ENCODE data around the gene SYT7.

Gene SYT7

DNA sequence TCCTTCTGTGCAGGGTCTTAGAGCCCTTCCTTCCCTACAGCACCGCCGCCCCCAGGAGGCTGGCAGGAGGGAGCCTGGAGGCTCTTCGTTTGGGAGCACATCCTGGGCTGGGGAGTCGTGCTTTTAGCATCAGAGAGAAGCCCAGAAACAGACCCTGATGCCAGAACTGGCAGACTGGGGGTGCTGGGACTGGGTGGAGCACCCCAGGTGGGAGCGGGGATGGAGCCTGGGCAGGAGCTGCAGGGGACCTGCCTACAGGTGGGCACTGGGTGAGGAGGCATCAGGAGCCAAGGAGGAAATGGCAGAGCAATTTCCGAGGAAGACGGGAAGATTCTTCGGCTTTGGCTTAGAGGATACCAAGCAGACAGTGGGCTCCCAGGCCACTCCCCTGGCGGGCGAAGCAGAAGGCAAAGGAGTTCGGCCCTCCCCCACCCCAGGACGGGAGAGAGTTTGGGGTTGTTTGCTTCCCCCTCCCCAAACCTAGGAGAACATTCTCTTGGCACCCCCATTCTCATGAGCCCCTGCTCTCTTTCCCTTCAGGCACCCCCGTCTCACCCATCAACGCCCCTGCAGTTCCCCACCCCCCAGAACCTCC, 1.1 kb downstream of the SYT7 start:
- no peak for DNase-seq

DNA sequence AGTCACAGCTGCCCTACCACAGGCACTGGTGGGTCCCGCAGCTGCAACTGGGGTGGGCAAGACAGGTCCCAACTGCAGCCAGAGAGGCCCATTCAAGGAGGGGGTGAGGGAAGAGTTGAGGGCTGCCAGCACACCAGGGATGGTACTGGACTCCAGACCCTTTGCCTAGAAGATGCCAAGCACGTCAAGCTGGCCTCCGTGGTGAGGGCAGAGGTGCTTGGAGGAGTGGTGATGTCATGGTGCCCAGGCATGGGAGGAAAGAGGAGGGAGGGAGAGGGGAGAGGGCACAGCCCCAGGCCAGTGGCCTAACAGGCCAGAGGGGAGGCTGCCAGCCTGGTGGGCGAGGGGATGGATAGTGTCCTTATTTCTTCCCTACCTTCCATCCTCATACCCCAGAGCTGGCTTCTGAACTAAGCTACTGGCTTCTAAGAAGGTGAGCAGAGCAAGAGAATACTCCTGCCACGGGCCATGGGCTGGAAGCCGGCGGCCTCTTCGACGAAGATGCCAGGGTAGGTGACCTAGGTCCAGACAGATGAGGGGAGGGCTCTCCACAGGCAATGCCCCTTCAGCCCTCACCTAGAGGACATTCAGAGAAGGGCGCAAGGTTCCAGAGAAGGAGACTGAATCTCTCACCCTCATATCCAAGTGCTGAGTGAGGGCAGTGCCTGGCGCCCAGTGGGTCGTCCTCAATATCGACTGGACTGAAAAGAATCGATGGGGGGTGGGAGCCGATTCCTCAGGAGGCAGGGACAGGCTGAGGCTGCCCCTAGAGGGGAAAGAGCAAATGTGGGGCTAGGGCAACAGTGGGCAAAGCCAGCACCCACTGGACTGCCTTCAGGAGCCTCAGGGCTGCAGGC, 1.8 kb downstream of the SYT7 start:
- no peak for DNase-seq

DNA sequence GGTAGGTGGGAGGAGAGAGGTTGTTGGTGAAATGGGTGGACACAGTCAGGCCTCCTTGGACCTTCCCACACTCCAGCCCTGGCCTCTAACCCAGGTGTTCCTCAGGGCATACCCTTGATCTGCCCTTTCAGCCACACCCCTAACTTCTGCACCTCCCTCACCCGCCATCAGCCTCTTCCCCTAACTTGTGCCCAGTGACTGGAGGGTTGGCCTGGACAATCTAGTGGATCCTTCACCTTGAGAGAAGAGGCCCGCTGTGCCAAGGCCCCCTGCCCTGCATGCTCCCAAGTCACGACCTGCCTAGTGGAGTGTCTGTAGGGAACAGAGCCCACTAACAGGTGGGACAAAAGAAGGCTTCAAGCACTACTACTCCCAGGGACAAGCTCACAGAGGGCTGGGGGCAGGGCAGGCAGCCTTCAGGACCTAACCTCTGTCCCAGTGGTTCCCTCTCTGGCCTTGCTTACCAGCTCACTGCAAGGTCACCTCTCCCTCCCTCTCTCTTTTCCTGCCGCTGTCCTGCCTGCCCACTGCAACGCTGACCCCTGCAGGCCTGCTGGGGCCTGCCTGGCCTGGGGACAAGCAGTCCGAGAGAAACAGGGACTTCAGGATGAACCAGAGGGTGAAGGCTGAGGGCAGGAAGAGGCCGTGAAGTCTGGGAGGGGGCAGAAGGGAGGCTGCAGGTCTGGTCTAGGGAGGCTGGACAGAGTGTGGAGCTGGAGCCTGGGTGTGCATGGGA, 3.3 kb downstream of the SYT7 start:
- DNase-seq = no peak

GRCh38 chr11:61575886-61576861, 4.7 kb downstream of the SYT7 start:
- DNase-seq = no peak

GRCh38 chr11:61574611-61575010, 6.3 kb downstream of the SYT7 start:
- no peak for DNase-seq

DNA sequence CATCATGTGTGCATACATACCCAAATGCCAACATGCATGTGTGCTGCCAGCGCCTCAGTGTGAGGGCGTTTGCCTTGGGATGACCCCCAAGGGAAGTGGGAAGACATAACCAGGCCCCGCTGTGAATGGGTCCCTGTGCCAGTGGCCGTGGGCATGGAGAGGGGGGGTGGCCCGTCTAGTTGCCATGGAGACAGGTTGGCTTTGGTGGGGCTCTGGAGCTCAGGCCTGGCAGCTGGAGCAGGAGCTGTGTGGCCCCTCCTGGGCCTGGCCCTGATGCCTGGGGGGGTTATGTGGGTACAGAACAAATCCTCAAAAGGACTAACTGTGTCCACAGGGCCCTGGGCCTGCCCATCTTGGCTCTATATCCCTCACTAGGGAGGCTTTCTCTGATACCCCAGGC, 8.0 kb downstream of the SYT7 start:
- DNase-seq = no peak

DNA sequence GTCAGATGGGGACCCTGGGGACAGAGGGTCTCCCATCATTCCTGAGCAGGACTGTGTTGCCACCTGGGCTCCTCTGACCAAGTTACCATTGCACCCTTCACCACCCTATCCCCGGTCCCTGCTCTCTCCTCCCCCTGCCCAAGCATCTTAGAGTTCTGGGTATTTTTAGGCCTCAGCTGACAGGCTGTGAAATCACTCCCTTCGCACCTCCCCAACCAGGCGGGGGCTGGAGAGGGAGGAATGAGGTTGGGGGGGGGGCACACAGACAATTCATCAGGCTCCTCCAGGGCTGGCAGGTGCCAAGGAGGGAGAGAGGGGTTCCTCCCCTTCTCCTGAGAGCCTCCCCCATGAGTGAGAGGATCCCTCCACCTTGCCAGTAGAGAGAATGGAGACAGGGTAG, 9.0 kb downstream of the SYT7 start:
- DNase-seq = no peak

- no peak for DNase-seq
These were observed 9.5 kb downstream of the SYT7 start for GRCh38 chr11:61571337-61571736.

DNA sequence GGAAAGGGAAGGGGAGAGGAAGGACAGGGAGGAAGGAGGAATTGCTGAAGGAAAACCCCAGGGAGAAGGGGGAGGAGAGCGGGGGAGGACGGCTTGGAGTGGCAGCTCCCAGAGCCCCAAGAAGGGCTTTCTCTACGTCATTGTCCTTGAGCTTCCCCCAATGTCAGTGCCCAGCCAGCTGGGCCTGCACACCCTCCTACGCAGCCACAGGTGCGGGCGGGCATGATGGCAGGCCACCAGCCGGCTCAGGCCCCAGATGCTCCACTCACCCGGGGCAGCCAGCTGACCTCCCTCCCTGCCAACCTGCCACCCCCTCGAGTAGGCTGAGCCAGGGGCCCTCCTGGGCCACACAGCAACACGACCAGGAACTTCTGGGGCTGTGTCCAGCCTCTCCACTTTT, 11.2 kb downstream of the SYT7 start:
- DNase-seq = no peak

- DNase-seq = no peak
These were observed 11.9 kb downstream of the SYT7 start for GRCh38 chr11:61569018-61569417.

DNA sequence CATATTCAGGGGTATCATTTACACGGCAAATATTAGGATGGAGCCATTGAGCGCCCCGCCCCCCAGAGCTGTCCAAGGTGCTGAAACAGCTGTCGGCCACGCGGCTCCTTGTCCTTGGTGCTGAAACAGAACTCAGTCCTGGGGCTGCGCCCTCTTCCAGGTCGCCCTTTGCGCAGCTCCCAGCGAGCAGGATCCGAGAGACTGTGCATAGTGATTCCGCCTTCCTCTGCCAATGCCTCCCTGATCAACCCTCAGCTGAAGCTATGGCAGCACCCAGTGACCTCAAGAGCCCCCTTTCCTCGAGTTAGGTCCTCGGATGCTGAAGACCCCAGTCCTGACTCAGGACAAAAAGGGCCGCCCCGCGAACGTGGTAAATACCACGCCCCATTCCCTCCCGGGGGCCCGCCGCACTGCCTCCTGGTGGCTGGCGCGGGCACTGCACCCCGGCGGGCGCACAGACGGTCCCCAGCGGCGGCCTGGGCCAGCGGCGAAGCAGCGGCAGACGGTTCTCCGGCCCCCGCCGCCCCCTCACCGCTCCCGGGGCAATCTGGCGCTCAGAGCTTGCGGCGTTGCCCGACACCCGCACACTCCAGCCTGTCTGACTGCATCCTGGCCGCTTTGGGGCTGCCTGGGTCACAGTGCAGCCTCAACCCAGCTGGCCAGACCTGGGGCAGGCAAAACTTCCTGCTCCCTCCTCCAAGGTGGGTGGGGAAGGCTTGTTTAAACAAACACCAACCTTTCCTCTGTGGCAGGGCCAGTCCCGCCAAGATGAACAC, 13.4 kb downstream of the SYT7 start:
- peak; percentile 58 for DNase-seq

GRCh38 chr11:61564936-61565696, 15.8 kb downstream of the SYT7 start:
- DNase-seq = no peak

DNA sequence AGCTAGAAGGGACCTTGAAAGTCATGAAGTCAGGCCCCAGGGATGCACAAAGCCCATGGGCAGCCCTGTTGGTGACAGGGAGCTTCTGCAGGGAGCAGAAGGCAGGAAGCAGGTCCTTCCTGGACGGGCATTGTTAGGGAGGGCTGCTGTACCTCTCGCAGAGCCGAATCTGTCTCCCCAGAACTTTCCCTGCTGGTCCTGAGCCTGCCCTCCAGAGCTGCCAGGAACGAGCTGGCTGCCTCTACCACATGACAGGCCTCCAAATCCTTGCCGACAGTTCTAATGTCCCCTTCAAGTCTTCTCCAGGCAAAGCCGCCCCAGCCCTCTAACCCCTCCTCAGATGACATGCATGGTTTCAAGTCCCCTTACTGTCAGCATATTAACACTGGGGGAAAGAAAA, 20.1 kb downstream of the SYT7 start:
- no peak for DNase-seq

GRCh38 chr11:61556621-61557020, 24.3 kb downstream of the SYT7 start:
- DNase-seq = no peak

- DNase-seq = no peak
These were observed 24.9 kb downstream of the SYT7 start for GRCh38 chr11:61555978-61556377.

- no peak for DNase-seq
These were observed 25.6 kb downstream of the SYT7 start for GRCh38 chr11:61555051-61555969.

DNA sequence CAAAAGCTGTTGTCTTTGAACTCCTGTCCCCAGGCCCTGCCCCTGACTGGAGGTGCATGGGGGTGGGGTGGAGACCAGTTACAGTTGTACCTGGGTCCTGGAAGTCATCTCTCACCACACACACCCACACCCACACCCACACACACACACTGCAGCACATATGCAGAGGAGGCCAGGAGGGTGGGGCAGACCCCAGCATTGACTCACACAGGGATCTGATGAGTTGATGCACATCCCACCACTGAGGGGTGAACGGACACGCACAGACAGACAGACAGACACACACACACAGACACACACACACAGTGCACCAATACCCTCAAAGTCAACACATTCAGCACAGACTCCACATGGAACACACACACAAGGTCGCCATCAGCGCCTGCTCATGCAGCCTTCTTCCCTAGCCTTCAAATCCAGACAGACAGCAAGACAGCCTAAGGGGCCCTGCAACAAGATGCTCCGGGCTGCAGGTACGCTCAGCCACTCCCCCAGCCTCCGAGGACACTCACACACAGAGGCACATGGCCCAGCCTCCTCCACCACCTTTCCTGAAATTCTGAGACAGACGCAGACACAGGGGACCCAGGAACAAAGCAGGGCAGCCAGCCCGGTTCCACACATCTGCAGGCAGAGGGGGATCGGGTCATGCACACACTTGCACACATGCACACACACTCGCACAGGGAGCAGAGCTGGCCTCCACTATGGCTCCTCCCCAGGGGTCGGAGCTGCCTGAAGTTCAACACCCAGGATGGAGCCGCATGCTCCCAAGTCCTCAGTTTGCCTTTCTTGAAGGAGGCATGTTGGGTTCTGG, 26.5 kb downstream of the SYT7 start:
- DNase-seq = peak; percentile 61

DNA sequence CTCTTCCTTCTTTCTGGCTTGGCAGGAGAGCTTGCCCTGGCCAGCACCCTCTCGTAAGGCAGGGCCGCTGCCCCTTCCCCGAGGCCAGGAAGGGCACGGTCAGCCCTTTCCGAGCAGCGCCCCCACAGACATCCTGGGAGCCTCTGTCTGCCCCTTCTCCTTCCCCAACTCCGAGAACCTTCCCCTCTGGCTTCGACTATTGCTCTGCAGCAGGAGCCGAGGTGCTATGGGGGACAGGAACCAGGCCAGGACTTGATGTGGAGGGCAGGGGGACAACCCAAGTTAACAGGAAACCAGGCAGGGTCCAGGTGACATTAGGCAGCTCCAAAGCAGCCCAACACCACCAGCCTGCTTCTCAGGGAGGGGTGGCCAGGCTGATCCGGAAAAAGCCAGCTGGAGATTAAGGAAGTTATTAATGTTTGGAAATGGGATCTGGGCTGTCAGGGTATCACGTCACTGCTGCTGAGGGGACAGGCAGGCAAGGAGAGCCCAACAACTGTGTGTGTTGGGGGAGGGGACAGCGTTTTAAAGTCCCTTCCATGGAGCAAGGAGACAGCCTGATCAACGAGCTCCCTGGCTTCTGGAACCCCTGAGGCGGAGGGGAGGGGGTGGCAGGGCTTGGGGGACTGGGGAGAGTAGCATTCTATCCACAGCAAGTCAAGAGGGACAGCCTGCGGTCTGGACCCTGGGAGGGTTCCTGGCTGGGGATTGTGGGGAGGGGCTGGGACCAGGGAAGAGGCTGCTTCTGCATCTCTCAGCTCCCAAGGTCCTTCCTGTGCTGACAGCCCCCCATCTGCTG, 27.3 kb downstream of the SYT7 start:
- no peak for DNase-seq
